ENCODE results near the gene LPP.

DNA sequence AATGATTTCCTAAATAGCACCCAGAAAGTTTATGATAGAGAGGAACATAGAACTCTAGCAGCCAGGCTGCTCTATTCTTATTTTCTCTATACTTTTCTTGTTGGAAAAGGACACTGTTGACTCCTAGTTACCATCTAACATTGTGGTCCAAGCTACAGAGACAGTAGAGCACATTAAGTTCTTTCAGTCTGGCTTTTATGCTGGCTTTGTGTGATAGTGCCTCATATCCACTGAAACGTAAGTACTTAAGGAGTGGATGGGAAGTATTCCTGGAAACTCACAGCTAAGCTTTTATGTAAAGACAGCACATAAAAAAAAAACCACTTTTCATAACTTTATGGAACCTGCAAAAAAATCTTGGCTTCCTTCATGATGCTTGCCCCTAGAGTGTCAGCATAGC, 537.7 kb downstream of the LPP start:
- TF ChIP-seq, protein P1, sequence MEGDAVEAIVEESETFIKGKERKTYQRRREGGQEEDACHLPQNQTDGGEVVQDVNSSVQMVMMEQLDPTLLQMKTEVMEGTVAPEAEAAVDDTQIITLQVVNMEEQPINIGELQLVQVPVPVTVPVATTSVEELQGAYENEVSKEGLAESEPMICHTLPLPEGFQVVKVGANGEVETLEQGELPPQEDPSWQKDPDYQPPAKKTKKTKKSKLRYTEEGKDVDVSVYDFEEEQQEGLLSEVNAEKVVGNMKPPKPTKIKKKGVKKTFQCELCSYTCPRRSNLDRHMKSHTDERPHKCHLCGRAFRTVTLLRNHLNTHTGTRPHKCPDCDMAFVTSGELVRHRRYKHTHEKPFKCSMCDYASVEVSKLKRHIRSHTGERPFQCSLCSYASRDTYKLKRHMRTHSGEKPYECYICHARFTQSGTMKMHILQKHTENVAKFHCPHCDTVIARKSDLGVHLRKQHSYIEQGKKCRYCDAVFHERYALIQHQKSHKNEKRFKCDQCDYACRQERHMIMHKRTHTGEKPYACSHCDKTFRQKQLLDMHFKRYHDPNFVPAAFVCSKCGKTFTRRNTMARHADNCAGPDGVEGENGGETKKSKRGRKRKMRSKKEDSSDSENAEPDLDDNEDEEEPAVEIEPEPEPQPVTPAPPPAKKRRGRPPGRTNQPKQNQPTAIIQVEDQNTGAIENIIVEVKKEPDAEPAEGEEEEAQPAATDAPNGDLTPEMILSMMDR (IDR thresholded peaks at IDR 0.05 in 2 of 3, conservative IDR thresholded peaks at IDR 0.05 in 1 of 3; ENCODE audit: borderline replicate concordance in 1 of 3, insufficient read depth in 1 of 3, low read depth in 2 of 3, low read length in 2 of 3) = no peak
- TF ChIP-seq SIN3A (IDR thresholded peaks at IDR 0.05; ENCODE audit: low read depth) = no peak
- TF ChIP-seq YY1 (IDR thresholded peaks at IDR 0.05; ENCODE audit: extremely low read depth, insufficient replicate concordance, low read depth, low read length) = no peak
- TF ChIP-seq, protein P2, sequence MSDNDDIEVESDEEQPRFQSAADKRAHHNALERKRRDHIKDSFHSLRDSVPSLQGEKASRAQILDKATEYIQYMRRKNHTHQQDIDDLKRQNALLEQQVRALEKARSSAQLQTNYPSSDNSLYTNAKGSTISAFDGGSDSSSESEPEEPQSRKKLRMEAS (IDR thresholded peaks at IDR 0.05) = no peak
- no peak for TF ChIP-seq RAD21 (IDR thresholded peaks at IDR 0.05; ENCODE audit: low read depth)
- no peak for TF ChIP-seq POLR2A (IDR thresholded peaks at IDR 0.05; ENCODE audit: borderline replicate concordance, extremely low read depth, insufficient read depth, insufficient read length)
- no peak for TF ChIP-seq SP1 (IDR thresholded peaks at IDR 0.05; ENCODE audit: low read depth)
- TF ChIP-seq POLR2AphosphoS5 (IDR thresholded peaks at IDR 0.05; ENCODE audit: low read depth, low read length) = no peak
- TF ChIP-seq, protein P3, sequence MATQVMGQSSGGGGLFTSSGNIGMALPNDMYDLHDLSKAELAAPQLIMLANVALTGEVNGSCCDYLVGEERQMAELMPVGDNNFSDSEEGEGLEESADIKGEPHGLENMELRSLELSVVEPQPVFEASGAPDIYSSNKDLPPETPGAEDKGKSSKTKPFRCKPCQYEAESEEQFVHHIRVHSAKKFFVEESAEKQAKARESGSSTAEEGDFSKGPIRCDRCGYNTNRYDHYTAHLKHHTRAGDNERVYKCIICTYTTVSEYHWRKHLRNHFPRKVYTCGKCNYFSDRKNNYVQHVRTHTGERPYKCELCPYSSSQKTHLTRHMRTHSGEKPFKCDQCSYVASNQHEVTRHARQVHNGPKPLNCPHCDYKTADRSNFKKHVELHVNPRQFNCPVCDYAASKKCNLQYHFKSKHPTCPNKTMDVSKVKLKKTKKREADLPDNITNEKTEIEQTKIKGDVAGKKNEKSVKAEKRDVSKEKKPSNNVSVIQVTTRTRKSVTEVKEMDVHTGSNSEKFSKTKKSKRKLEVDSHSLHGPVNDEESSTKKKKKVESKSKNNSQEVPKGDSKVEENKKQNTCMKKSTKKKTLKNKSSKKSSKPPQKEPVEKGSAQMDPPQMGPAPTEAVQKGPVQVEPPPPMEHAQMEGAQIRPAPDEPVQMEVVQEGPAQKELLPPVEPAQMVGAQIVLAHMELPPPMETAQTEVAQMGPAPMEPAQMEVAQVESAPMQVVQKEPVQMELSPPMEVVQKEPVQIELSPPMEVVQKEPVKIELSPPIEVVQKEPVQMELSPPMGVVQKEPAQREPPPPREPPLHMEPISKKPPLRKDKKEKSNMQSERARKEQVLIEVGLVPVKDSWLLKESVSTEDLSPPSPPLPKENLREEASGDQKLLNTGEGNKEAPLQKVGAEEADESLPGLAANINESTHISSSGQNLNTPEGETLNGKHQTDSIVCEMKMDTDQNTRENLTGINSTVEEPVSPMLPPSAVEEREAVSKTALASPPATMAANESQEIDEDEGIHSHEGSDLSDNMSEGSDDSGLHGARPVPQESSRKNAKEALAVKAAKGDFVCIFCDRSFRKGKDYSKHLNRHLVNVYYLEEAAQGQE (IDR thresholded peaks at IDR 0.05; ENCODE audit: low read depth) = no peak
- TF ChIP-seq ZFX (IDR thresholded peaks at IDR 0.05) = no peak
